ENCODE measurements around the gene TP53RK.

TP53RK gene

GRCh38 chr20:46647469-46647868 is 41.8 kb downstream of the TP53RK start (continued):
- TF ChIP-seq, protein P1, sequence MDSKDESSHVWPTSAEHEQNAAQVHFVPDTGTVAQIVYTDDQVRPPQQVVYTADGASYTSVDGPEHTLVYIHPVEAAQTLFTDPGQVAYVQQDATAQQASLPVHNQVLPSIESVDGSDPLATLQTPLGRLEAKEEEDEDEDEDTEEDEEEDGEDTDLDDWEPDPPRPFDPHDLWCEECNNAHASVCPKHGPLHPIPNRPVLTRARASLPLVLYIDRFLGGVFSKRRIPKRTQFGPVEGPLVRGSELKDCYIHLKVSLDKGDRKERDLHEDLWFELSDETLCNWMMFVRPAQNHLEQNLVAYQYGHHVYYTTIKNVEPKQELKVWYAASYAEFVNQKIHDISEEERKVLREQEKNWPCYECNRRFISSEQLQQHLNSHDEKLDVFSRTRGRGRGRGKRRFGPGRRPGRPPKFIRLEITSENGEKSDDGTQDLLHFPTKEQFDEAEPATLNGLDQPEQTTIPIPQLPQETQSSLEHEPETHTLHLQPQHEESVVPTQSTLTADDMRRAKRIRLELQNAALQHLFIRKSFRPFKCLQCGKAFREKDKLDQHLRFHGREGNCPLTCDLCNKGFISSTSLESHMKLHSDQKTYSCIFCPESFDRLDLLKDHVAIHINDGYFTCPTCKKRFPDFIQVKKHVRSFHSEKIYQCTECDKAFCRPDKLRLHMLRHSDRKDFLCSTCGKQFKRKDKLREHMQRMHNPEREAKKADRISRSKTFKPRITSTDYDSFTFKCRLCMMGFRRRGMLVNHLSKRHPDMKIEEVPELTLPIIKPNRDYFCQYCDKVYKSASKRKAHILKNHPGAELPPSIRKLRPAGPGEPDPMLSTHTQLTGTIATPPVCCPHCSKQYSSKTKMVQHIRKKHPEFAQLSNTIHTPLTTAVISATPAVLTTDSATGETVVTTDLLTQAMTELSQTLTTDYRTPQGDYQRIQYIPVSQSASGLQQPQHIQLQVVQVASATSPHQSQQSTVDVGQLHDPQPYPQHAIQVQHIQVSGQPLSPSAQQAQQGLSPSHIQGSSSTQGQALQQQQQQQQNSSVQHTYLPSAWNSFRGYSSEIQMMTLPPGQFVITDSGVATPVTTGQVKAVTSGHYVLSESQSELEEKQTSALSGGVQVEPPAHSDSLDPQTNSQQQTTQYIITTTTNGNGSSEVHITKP (tag by site-specific recombination; IDR thresholded peaks at IDR 0.05), result no peak
- TF ChIP-seq, protein P2, sequence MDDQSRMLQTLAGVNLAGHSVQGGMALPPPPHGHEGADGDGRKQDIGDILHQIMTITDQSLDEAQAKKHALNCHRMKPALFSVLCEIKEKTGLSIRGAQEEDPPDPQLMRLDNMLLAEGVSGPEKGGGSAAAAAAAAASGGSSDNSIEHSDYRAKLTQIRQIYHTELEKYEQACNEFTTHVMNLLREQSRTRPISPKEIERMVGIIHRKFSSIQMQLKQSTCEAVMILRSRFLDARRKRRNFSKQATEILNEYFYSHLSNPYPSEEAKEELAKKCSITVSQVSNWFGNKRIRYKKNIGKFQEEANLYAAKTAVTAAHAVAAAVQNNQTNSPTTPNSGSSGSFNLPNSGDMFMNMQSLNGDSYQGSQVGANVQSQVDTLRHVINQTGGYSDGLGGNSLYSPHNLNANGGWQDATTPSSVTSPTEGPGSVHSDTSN (CRISPR knock-in tag; IDR thresholded peaks at IDR 0.05), result no peak
- TF ChIP-seq ZNF701 (tag by site-specific recombination; IDR thresholded peaks at IDR 0.05) (no peak), ZBTB8A (tag by site-specific recombination; IDR thresholded peaks at IDR 0.05) (no peak), MZF1 (tag by site-specific recombination; IDR thresholded peaks at IDR 0.05; ENCODE audit: borderline replicate concordance) (no peak)
- TF ChIP-seq, protein P3, sequence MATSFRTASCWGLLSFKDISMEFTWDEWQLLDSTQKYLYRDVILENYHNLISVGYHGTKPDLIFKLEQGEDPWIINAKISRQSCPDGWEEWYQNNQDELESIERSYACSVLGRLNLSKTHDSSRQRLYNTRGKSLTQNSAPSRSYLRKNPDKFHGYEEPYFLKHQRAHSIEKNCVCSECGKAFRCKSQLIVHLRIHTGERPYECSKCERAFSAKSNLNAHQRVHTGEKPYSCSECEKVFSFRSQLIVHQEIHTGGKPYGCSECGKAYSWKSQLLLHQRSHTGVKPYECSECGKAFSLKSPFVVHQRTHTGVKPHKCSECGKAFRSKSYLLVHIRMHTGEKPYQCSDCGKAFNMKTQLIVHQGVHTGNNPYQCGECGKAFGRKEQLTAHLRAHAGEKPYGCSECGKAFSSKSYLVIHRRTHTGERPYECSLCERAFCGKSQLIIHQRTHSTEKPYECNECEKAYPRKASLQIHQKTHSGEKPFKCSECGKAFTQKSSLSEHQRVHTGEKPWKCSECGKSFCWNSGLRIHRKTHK (tag by site-specific recombination; IDR thresholded peaks at IDR 0.05), result no peak

DNA sequence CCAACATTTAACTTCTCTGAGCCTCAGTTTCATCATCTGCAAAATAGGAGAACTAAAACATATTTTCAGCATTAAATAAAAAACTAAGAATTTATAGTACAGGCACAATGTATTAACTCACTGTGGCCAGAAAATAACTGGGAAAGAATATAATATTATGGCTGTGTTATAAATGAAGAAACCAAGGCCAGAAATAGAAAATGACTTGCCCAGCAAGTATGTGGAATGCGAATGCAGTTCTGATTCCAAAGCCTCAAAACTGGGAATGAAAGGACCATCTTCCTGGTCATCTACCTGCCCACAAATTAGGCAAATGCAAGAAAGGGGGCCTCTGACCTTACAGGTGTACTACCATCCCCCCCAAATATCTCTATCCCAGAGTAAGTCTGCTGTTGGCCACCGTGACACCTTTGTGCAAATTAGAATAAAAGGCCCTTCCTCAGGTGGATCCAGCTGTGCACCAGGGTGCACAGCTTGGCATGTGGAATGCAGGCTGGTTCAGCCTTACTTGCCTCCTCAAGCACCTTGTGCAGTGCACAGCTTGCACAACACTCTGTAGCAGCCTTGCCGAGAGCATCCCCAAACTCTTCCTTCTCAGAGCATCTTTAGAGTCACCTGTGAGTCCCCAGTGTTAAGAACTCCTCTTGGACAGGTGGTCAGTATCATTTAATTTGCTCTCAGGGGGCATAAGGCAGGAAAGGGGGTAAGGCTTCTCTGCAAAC is 42.4 kb downstream of the TP53RK start:
- CTCF ChIA-PET, result interaction anchor here (0.6 to 1.6 kb wide), 2 partner anchors 35 to 47 kb away, joined by 3 to 4 read pairs; no protein-coding TSS in a partner anchor
- no peak overlapping the region for H3K4me3 ChIP-seq (ENCODE audit: low read depth, low read length)
- no peak overlapping the region for H3K27ac ChIP-seq (ENCODE audit: extremely low read depth, low read depth, low read length)
- POLR2A ChIA-PET, result no interaction called here
- H3K4me1 ChIP-seq (ENCODE audit: control insufficient read depth, insufficient read depth, low read length), result no peaks in the 10 kb centered on the region
- no peaks in the 10 kb centered on the region for H3K9me3 ChIP-seq (ENCODE audit: control insufficient read depth, insufficient read depth, low read depth, low read length)
- H3K36me3 ChIP-seq (ENCODE audit: control insufficient read depth in 2 of 2, insufficient read depth in 1 of 2, low read length in 2 of 2), result no peaks in the 10 kb centered on the region
- TF ChIP-seq ZNF658 (tag by site-specific recombination; IDR thresholded peaks at IDR 0.05) (no peak), ZNF140 (tag by site-specific recombination; IDR thresholded peaks at IDR 0.05) (no peak), SALL2 (tag by site-specific recombination; IDR thresholded peaks at IDR 0.05; ENCODE audit: borderline replicate concordance) (no peak), GLI2 (tag by site-specific recombination; IDR thresholded peaks at IDR 0.05; ENCODE audit: borderline replicate concordance, low read depth) (no peak), ZNF785 (tag by site-specific recombination; IDR thresholded peaks at IDR 0.05) (no peak), ZNF521 (tag by site-specific recombination; IDR thresholded peaks at IDR 0.05) (no peak), ZBTB8A (tag by site-specific recombination; IDR thresholded peaks at IDR 0.05) (no peak), ZNF621 (tag by site-specific recombination; IDR thresholded peaks at IDR 0.05) (no peak), ZNF138 (tag by site-specific recombination; IDR thresholded peaks at IDR 0.05; ENCODE audit: borderline replicate concordance) (no peak), ZNF610 (tag by site-specific recombination; IDR thresholded peaks at IDR 0.05; ENCODE audit: borderline replicate concordance) (no peak), HIC1 (tag by site-specific recombination; IDR thresholded peaks at IDR 0.05) (no peak)
- TF ChIP-seq, protein P4, sequence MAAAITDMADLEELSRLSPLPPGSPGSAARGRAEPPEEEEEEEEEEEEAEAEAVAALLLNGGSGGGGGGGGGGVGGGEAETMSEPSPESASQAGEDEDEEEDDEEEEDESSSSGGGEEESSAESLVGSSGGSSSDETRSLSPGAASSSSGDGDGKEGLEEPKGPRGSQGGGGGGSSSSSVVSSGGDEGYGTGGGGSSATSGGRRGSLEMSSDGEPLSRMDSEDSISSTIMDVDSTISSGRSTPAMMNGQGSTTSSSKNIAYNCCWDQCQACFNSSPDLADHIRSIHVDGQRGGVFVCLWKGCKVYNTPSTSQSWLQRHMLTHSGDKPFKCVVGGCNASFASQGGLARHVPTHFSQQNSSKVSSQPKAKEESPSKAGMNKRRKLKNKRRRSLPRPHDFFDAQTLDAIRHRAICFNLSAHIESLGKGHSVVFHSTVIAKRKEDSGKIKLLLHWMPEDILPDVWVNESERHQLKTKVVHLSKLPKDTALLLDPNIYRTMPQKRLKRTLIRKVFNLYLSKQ (tag by site-specific recombination; IDR thresholded peaks at IDR 0.05; ENCODE audit: borderline replicate concordance), result no peak
- TF ChIP-seq, protein P5, sequence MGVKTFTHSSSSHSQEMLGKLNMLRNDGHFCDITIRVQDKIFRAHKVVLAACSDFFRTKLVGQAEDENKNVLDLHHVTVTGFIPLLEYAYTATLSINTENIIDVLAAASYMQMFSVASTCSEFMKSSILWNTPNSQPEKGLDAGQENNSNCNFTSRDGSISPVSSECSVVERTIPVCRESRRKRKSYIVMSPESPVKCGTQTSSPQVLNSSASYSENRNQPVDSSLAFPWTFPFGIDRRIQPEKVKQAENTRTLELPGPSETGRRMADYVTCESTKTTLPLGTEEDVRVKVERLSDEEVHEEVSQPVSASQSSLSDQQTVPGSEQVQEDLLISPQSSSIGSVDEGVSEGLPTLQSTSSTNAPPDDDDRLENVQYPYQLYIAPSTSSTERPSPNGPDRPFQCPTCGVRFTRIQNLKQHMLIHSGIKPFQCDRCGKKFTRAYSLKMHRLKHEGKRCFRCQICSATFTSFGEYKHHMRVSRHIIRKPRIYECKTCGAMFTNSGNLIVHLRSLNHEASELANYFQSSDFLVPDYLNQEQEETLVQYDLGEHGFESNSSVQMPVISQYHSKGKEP (tag by site-specific recombination; IDR thresholded peaks at IDR 0.05), result no peak
- TF ChIP-seq, protein P6, sequence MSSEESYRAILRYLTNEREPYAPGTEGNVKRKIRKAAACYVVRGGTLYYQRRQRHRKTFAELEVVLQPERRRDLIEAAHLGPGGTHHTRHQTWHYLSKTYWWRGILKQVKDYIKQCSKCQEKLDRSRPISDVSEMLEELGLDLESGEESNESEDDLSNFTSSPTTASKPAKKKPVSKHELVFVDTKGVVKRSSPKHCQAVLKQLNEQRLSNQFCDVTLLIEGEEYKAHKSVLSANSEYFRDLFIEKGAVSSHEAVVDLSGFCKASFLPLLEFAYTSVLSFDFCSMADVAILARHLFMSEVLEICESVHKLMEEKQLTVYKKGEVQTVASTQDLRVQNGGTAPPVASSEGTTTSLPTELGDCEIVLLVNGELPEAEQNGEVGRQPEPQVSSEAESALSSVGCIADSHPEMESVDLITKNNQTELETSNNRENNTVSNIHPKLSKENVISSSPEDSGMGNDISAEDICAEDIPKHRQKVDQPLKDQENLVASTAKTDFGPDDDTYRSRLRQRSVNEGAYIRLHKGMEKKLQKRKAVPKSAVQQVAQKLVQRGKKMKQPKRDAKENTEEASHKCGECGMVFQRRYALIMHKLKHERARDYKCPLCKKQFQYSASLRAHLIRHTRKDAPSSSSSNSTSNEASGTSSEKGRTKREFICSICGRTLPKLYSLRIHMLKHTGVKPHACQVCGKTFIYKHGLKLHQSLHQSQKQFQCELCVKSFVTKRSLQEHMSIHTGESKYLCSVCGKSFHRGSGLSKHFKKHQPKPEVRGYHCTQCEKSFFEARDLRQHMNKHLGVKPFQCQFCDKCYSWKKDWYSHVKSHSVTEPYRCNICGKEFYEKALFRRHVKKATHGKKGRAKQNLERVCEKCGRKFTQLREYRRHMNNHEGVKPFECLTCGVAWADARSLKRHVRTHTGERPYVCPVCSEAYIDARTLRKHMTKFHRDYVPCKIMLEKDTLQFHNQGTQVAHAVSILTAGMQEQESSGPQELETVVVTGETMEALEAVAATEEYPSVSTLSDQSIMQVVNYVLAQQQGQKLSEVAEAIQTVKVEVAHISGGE (tag by site-specific recombination; conservative IDR thresholded peaks at IDR 0.05; ENCODE audit: low read depth), result no peak
